Osteoblast (primary cell): Measurements from ENCODE around the gene TGIF1. TPM values are rescaled to one million over a fixed set of nuclear protein-coding genes. Genes with fewer than 3 reads are reported as not detected.

Source experiments
- DNase-seq: peaks from one replicate; pipeline ENCODE4 v3.0.0; 2011; ENCODE audit warnings: low spot score, mixed read lengths; ENCODE audit not compliant: insufficient read length; ENCODE audit errors: missing footprints
- H2AFZ ChIP-seq: 2 replicates; pipeline ENCODE4 v1.6.0; 2011; ENCODE audit warnings: mild to moderate bottlenecking, low read length
- H3K27ac ChIP-seq: 2 replicates; pipeline ENCODE4 v1.5.1; 2011; ENCODE audit warnings: mild to moderate bottlenecking, low read depth, low read length, moderate library complexity
- H3K27me3 ChIP-seq: 2 replicates; pipeline ENCODE4 v1.6.0; 2012; ENCODE audit warnings: mild to moderate bottlenecking, control low read depth, inconsistent platforms, low read length, moderate library complexity; ENCODE audit not compliant: insufficient read depth
- H3K36me3 ChIP-seq: 2 replicates; pipeline ENCODE4 v1.5.1; 2011; ENCODE audit warnings: mild to moderate bottlenecking, low read length, control low read depth, moderate library complexity; ENCODE audit not compliant: insufficient read depth
- H3K4me1 ChIP-seq: 2 replicates; pipeline ENCODE4 v1.5.1; 2011; ENCODE audit warnings: mild to moderate bottlenecking, low read length, control low read depth, moderate library complexity; ENCODE audit not compliant: insufficient read depth
- H3K4me2 ChIP-seq: 2 replicates; pipeline ENCODE4 v1.6.0; 2011; ENCODE audit warnings: mild to moderate bottlenecking, low read length; ENCODE audit not compliant: insufficient read depth
- H3K4me3 ChIP-seq: fragments of 200-600 bp; sonication (generic); 3 replicates; pipeline ENCODE4 v1.5.1; 2012; ENCODE audit warnings: mild to moderate bottlenecking, low read length, inconsistent platforms; ENCODE audit not compliant: insufficient read depth
- H3K79me2 ChIP-seq: 2 replicates; pipeline ENCODE4 v1.6.0; 2012; ENCODE audit warnings: mild to moderate bottlenecking, low read length, control low read depth, inconsistent platforms; ENCODE audit not compliant: insufficient read depth
- H3K9me3 ChIP-seq: 2 replicates; pipeline ENCODE4 v1.5.1; 2011; ENCODE audit warnings: low read depth, low read length, control low read depth
- H4K20me1 ChIP-seq: 2 replicates; pipeline ENCODE4 v1.6.0; 2012; ENCODE audit warnings: mild to moderate bottlenecking, low read length, control low read depth; ENCODE audit not compliant: insufficient read depth
- CTCF ChIP-seq: IDR thresholded peaks from 2 replicates; pipeline ENCODE4 v1.5.1; 2011; ENCODE audit warnings: mild to moderate bottlenecking, low read depth, low read length, moderate library complexity; ENCODE audit errors: extremely low read depth
- total RNA-seq: library from RNA; depleted of rRNA; stranded (reverse); fragments of >200 nt; gene quantifications from 2 replicates; pipeline ENCODE4 v1.2.3, GENCODE V29; 2012

Gene TGIF1
- total RNA-seq, 1 donor, result 150 TPM

GRCh38 chr18:3495691-3496430 is 45.9 kb downstream of the TGIF1 start:
- no peak for DNase-seq
- no peaks in the 10 kb centered on the region for H3K9me3 ChIP-seq
- peaks cover 3% of the 10 kb centered on the region for H3K27me3 ChIP-seq
- H3K27ac ChIP-seq, result no peak overlapping the region
- no peak overlapping the region for H3K4me2 ChIP-seq
- H2AFZ ChIP-seq, result no peak overlapping the region
- no peaks in the 10 kb centered on the region for H3K36me3 ChIP-seq
- H4K20me1 ChIP-seq, result no peaks in the 10 kb centered on the region
- no peaks in the 10 kb centered on the region for H3K79me2 ChIP-seq
- peaks cover 10% of the 10 kb centered on the region for H3K4me1 ChIP-seq
- H3K4me3 ChIP-seq, result no peak overlapping the region
- TF ChIP-seq CTCF, result no peak

GRCh38 chr18:3498698-3499471 is 48.9 kb downstream of the TGIF1 start:
- Histone ChIP-seq H3K79me2 (no peaks in the 10 kb centered on the region), H2AFZ (peak overlapping the region; percentile 78), H3K36me3 (no peaks in the 10 kb centered on the region), H3K4me3 (peak overlapping the region; percentile 61), H4K20me1 (no peaks in the 10 kb centered on the region), H3K27ac (no peak overlapping the region), H3K9me3 (no peaks in the 10 kb centered on the region), H3K4me2 (peak overlapping the region; percentile 70), H3K4me1 (peaks cover 10% of the 10 kb centered on the region), H3K27me3 (no peaks in the 10 kb centered on the region)
- DNase-seq, result peak; percentile 90
- TF ChIP-seq CTCF, result no peak

DNA sequence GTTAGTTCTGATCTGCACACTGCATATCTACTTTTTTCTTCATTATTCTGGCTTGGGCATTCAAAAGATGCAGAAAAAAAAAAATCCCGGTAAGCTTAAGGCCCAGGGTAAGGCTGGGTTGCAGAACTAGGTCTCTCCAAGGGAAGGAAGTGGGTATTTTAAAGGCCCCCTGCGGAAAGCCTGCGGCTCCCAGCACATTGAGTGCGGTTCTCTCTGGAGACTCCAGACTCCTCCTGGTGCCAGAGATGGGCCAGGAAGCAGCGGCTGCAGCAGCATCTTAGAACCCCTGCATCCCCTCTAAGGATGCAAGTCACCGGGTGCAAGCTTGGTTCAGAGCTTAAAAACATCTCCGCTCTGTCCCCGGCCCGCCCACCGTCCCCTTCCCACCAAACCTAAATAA is 49.5 kb downstream of the TGIF1 start:
- Histone ChIP-seq H3K9me3 (no peaks in the 10 kb centered on the region), H4K20me1 (no peaks in the 10 kb centered on the region), H2AFZ (peak overlapping the region; percentile 78), H3K4me2 (peak overlapping the region; percentile 70), H3K36me3 (no peaks in the 10 kb centered on the region), H3K4me1 (peaks cover 10% of the 10 kb centered on the region), H3K4me3 (peak overlapping the region; percentile 61), H3K27me3 (no peaks in the 10 kb centered on the region), H3K79me2 (no peaks in the 10 kb centered on the region), H3K27ac (no peak overlapping the region)
- TF ChIP-seq CTCF, result no peak
- no peak for DNase-seq

DNA sequence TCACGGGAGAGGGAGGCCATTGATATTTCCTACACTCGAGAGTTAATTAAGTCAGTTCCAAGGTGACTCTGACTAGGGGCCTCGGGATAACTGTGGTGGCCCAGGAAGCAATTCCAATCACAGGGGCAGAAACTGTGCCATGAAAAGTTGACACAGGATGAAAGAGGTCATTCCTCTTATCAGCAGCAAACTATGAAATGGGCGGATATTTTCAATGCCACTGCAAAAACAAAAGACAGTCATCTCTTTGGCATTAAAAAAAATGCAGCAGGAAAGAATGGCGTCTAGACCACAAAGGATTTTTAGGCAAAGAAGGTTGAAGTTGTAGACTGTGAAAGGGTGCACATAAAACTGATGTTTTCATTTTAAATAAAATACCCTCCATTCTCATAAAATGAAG is 50.0 kb downstream of the TGIF1 start:
- Histone ChIP-seq H3K27ac (no peak overlapping the region), H3K4me3 (peak overlapping the region; percentile 61), H4K20me1 (no peaks in the 10 kb centered on the region), H3K27me3 (no peaks in the 10 kb centered on the region), H3K36me3 (no peaks in the 10 kb centered on the region), H3K4me2 (peak overlapping the region; percentile 70), H3K79me2 (no peaks in the 10 kb centered on the region), H2AFZ (peak overlapping the region; percentile 23), H3K4me1 (peaks cover 10% of the 10 kb centered on the region), H3K9me3 (no peaks in the 10 kb centered on the region)
- DNase-seq, result peak; percentile 74
- no peak for TF ChIP-seq CTCF
